IMR-90 (cell line): Measurements from ENCODE around the gene KCNIP1. TPM values are rescaled to one million over a fixed set of nuclear protein-coding genes. Genes with fewer than 3 reads are reported as not detected.

Experiments
- ATAC-seq: fragments of 200-7000 bp; cut with Tn5 transposase; 2 replicates; pipeline ENCODE4 v1.9.1; 2020; ENCODE audit warnings: low read depth, mild to moderate bottlenecking, moderate library complexity
- BruUV-seq: library from RNA; stranded (reverse); fragments of 400-500 nt; replicated peaks from 2 replicates; lab custom pipeline; 2021; lab: Mats Ljungman, UMichigan
- CTCF ChIA-PET: fragments of 300-600 bp; formaldehyde crosslinking; extraction: SDS; loops from one replicate; lab custom pipeline; 2021; ENCODE audit warnings: antibody characterized with exemption; lab: Yijun Ruan, JAX
- POLR2A ChIA-PET: fragments of 300-600 bp; sonication (Branson Sonifier 250); formaldehyde crosslinking; loops from one replicate; lab custom pipeline; 2022; ENCODE audit warnings: antibody characterized with exemption; ENCODE audit not compliant: unreplicated experiment; lab: Charles Lee
- DNase-seq: peaks from one replicate; pipeline ENCODE4 v3.0.0; 2013
- H2AFZ ChIP-seq: replicated peaks from 2 replicates; pipeline ENCODE3; 2013; ENCODE audit warnings: low read length, mild to moderate bottlenecking; ENCODE audit not compliant: poor library complexity
- H2AK5ac ChIP-seq: 2 replicates; pipeline ENCODE4 v1.6.1; 2013; ENCODE audit warnings: low read depth, low read length, inconsistent platforms
- H2AK9ac ChIP-seq: replicated peaks from 2 replicates; pipeline ENCODE3; 2013; ENCODE audit warnings: mild to moderate bottlenecking, low read depth, low read length, moderate library complexity; ENCODE audit not compliant: poor library complexity
- H2BK120ac ChIP-seq: 2 replicates; pipeline ENCODE4 v1.6.1; 2013; ENCODE audit warnings: low read depth, low read length, inconsistent platforms
- H2BK15ac ChIP-seq: 3 replicates; pipeline ENCODE4 v1.6.1; 2013; ENCODE audit warnings: low read depth, low read length, inconsistent platforms
- H2BK20ac ChIP-seq: 2 replicates; pipeline ENCODE4 v1.6.1; 2013; ENCODE audit warnings: low read depth, mild to moderate bottlenecking, inconsistent platforms, low read length, moderate library complexity
- H2BK5ac ChIP-seq: 2 replicates; pipeline ENCODE4 v1.6.1; 2013; ENCODE audit warnings: mild to moderate bottlenecking, low read depth, low read length, inconsistent platforms; ENCODE audit not compliant: poor library complexity, severe bottlenecking
- H3K14ac ChIP-seq: replicated peaks from 2 replicates; pipeline ENCODE4 v1.6.1; 2013; ENCODE audit warnings: low read depth, low read length, inconsistent platforms
- H3K18ac ChIP-seq: 2 replicates; pipeline ENCODE4 v1.6.1; 2013; ENCODE audit warnings: low read depth, low read length, control low read depth
- H3K23ac ChIP-seq: 2 replicates; pipeline ENCODE4 v1.6.1; 2013; ENCODE audit warnings: low read depth, low read length, inconsistent platforms
- H3K27ac ChIP-seq: 2 replicates; pipeline ENCODE4 v1.5.1; 2013; ENCODE audit warnings: mild to moderate bottlenecking, control low read depth, low read length; ENCODE audit not compliant: insufficient read depth
- H3K27me3 ChIP-seq: 2 replicates; pipeline ENCODE4 v1.6.1; 2013; ENCODE audit warnings: low read length; ENCODE audit not compliant: control insufficient read depth, insufficient read depth
- H3K36me3 ChIP-seq: 2 replicates; pipeline ENCODE4 v1.6.1; 2013; ENCODE audit warnings: low read length, mixed read lengths; ENCODE audit not compliant: control insufficient read depth, insufficient read depth
- H3K4ac ChIP-seq: 2 replicates; pipeline ENCODE4 v1.6.1; 2013; ENCODE audit warnings: low read depth, low read length, inconsistent platforms
- H3K4me1 ChIP-seq: 2 replicates; pipeline ENCODE4 v1.6.1; 2013; ENCODE audit warnings: low read length, mixed read lengths; ENCODE audit not compliant: control insufficient read depth, insufficient read depth
- H3K4me2 ChIP-seq: 2 replicates; pipeline ENCODE4 v1.6.1; 2013; ENCODE audit warnings: low read depth, mild to moderate bottlenecking, control low read depth, low read length, moderate library complexity
- H3K4me3 ChIP-seq: 2 replicates; pipeline ENCODE4 v1.5.1; 2013; ENCODE audit warnings: low read depth, mild to moderate bottlenecking, control low read depth, low read length, moderate library complexity; ENCODE audit not compliant: insufficient read depth
- H3K56ac ChIP-seq: 2 replicates; pipeline ENCODE4 v1.6.1; 2013; ENCODE audit warnings: low read length, inconsistent platforms; ENCODE audit not compliant: insufficient read depth; ENCODE audit errors: extremely low read depth
- H3K79me1 ChIP-seq, 2 experiments: 2 replicates each; pipeline ENCODE4 v1.6.1; 2013; ENCODE audit warnings: low read length in 2 of 2, inconsistent platforms in 1 of 2, low read depth in 1 of 2
- H3K9ac ChIP-seq: 2 replicates; pipeline ENCODE4 v1.6.1; 2013; ENCODE audit warnings: low read depth, low read length, control low read depth
- H3K9me1 ChIP-seq: 2 replicates; pipeline ENCODE4 v1.6.1; 2013; ENCODE audit warnings: low read length, inconsistent platforms; ENCODE audit not compliant: insufficient read depth
- H3K9me3 ChIP-seq: 2 replicates; pipeline ENCODE4 v1.6.1; 2013; ENCODE audit warnings: low read length; ENCODE audit not compliant: control insufficient read depth, insufficient read depth
- H4K20me1 ChIP-seq: 2 replicates; pipeline ENCODE4 v1.6.1; 2013; ENCODE audit warnings: low read length, inconsistent platforms; ENCODE audit not compliant: insufficient read depth
- H4K5ac ChIP-seq: 2 replicates; pipeline ENCODE4 v1.6.1; 2013; ENCODE audit warnings: mild to moderate bottlenecking, low read depth, low read length, control low read depth
- H4K8ac ChIP-seq, 2 experiments: 2 replicates each; pipeline ENCODE4 v1.6.1; 2013; ENCODE audit warnings: low read depth in 2 of 2, low read length in 2 of 2, control low read depth in 1 of 2, inconsistent platforms in 1 of 2
- H4K91ac ChIP-seq: 2 replicates; pipeline ENCODE4 v1.6.1; 2013; ENCODE audit warnings: low read depth, low read length, inconsistent platforms; ENCODE audit not compliant: insufficient read depth
- BHLHE40 ChIP-seq: fragments of 150-350 bp; IDR thresholded peaks from 2 replicates; pipeline ENCODE4 v1.6.1; 2016; ENCODE audit warnings: mild to moderate bottlenecking, low read depth, low read length
- CEBPB ChIP-seq: IDR thresholded peaks from 2 replicates; pipeline ENCODE4 v1.6.1; 2012; ENCODE audit warnings: low read depth, low read length, improper control_type of control experiment
- CHD1 ChIP-seq: IDR thresholded peaks from 2 replicates; pipeline ENCODE4 v1.6.1; 2012; ENCODE audit warnings: low read depth, low read length, improper control_type of control experiment
- FOS ChIP-seq: fragments of 150-350 bp; IDR thresholded peaks from 2 replicates; pipeline ENCODE4 v1.6.1; 2016; ENCODE audit warnings: low read depth, low read length
- MAFK ChIP-seq: IDR thresholded peaks from 2 replicates; pipeline ENCODE4 v1.6.1; 2012; ENCODE audit warnings: low read depth, low read length, improper control_type of control experiment
- MAZ ChIP-seq: IDR thresholded peaks from 2 replicates; pipeline ENCODE4 v1.6.1; 2012; ENCODE audit warnings: low read depth, mild to moderate bottlenecking, low read length, improper control_type of control experiment, moderate library complexity, borderline replicate concordance
- MXI1 ChIP-seq: IDR thresholded peaks from 2 replicates; pipeline ENCODE4 v1.6.1; 2012; ENCODE audit warnings: low read depth, mild to moderate bottlenecking, low read length, moderate library complexity, borderline replicate concordance
- NFE2L2 ChIP-seq: fragments of 150-350 bp; IDR thresholded peaks from 2 replicates; pipeline ENCODE4 v1.6.1; 2016; ENCODE audit warnings: low read depth, mild to moderate bottlenecking, low read length
- POLR2A ChIP-seq: IDR thresholded peaks from 2 replicates; pipeline ENCODE4 v1.6.1; 2012; ENCODE audit warnings: mild to moderate bottlenecking, low read depth, low read length
- RAD21 ChIP-seq: IDR thresholded peaks from 2 replicates; pipeline ENCODE4 v1.6.1; 2012; ENCODE audit warnings: low read length, improper control_type of control experiment
- RCOR1 ChIP-seq: IDR thresholded peaks from 2 replicates; pipeline ENCODE4 v1.6.1; 2012; ENCODE audit warnings: mild to moderate bottlenecking, low read length, improper control_type of control experiment; ENCODE audit not compliant: insufficient replicate concordance
- RFX5 ChIP-seq: IDR thresholded peaks from 2 replicates; pipeline ENCODE4 v1.8.0; 2012; ENCODE audit warnings: low read depth, mild to moderate bottlenecking, low read length, moderate library complexity
- SMC3 ChIP-seq: fragments of 150-350 bp; IDR thresholded peaks from 2 replicates; pipeline ENCODE4 v1.6.1; 2016; ENCODE audit warnings: low read depth, mild to moderate bottlenecking, antibody characterized with exemption, low read length, moderate library complexity
- WGBS, 2 experiments: methylation state at CpG; one replicate each; pipeline versions ENCODE4 v1.1.5 to v1.1.7; 2013; ENCODE audit warnings: missing lambda C conversion rate in 2 of 2; ENCODE audit not compliant: insufficient read length in 1 of 2; ENCODE audit errors: extremely low coverage in 2 of 2; 5-methylcytosine and 5-hydroxymethylcytosine counted together
- dilution Hi-C: fragments of 300-500 bp; cut with HindIII; formaldehyde crosslinking; loops from one replicate; pipeline ENCODE4 v1.14.3; 2018; ENCODE audit warnings: low sequenced_read_pairs; ENCODE audit not compliant: unreplicated experiment
- in situ Hi-C: fragments of 300-500 bp; cut with MboI; formaldehyde crosslinking; loops from 3 replicates; pipeline ENCODE4 v1.14.3; 2019; ENCODE audit warnings: low sequenced_read_pairs, inconsistent platforms, mixed read lengths
- intact Hi-C: fragments of 100-400 bp; cut with micrococcal nuclease; formaldehyde crosslinking; loops from 2 replicates; pipeline ENCODE4 v1.10.0; 2022
- polyA plus RNA-seq, 3 experiments: library from polyadenylated mRNA; depleted of rRNA; stranded (reverse); fragments of >200 nt; gene quantifications; 2 replicates each; pipeline ENCODE4 v1.2.3, GENCODE V29; 2012; ENCODE audit warnings: low replicate concordance in 1 of 3
- total RNA-seq: library from RNA; depleted of rRNA; stranded (reverse); fragments of >200 nt; gene quantifications from 2 replicates; pipeline ENCODE4 v1.2.3, GENCODE V29; 2012
- TF ChIP-seq, protein P1 (sequence below): conservative IDR thresholded peaks from 2 replicates; pipeline ENCODE4 v1.5.1; 2012; ENCODE audit warnings: mild to moderate bottlenecking, low read depth, low read length, improper control_type of control experiment
- TF ChIP-seq, protein P2 (sequence below): fragments of 150-350 bp; IDR thresholded peaks from 2 replicates; pipeline ENCODE4 v1.6.1; 2017; ENCODE audit warnings: mild to moderate bottlenecking, antibody characterized with exemption, low read length, low read depth
- TF ChIP-seq, protein P3 (sequence below): fragments of 150-350 bp; IDR thresholded peaks from 2 replicates; pipeline ENCODE4 v1.6.1; 2016; ENCODE audit warnings: low read depth, mild to moderate bottlenecking, low read length, moderate library complexity, borderline replicate concordance

KCNIP1 gene
- total and polyA plus RNA-seq, 2 of the 4 experiments (the other 2 are of a cell fraction): not detected

DNA sequence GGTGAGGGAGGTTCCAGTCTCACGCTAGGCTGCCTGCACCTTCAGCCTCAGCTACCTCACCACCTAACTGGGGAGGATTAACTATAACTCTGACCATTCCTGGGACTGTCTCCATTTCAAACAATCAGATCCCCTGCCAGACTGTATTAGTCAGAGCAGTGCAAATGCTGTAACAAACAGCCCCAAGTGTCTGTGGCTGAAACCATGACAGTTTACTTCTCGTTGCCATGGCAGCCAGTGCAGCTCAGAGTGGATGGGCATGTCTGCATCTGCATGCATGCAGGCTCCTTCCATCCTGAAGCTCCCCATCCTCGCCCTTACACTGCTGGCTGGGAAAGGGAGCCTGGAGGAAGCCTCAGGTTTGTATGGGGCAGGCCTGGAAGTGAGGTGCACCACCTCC, 86.7 kb downstream of the KCNIP1 start:
- no TSS peak for BruUV-seq
- Histone ChIP-seq H3K9me1 (no peaks in the 10 kb centered on the region), H3K14ac (no peak overlapping the region), H2BK5ac (no peak overlapping the region), H4K8ac (no peak overlapping the region), H3K36me3 (no peaks in the 10 kb centered on the region), H3K79me1 (no peaks in the 10 kb centered on the region), H3K4ac (no peak overlapping the region), H3K18ac (no peak overlapping the region), H3K9me3 (no peaks in the 10 kb centered on the region), H3K4me3 (no peak overlapping the region), H3K4me1 (no peaks in the 10 kb centered on the region), H3K23ac (no peak overlapping the region), H3K56ac (no peak overlapping the region), H2BK120ac (no peak overlapping the region), H2BK20ac (no peak overlapping the region), H3K27me3 (no peaks in the 10 kb centered on the region; the same call in 1 of the 2 replicates), H2AK9ac (no peak overlapping the region), H3K4me2 (no peak overlapping the region), H4K5ac (no peak overlapping the region), H2BK15ac (no peak overlapping the region), H3K9ac (no peak overlapping the region), H3K27ac (no peak overlapping the region), H2AK5ac (no peak overlapping the region), H4K91ac (no peak overlapping the region), H2AFZ (no peak overlapping the region), H4K20me1 (no peaks in the 10 kb centered on the region)
- intact Hi-C loops: no loop called here
- ATAC-seq (no peak), DNase-seq (no peak)
- ChIA-PET POLR2A (no interaction called here), CTCF (no interaction called here)
- in situ Hi-C loops: no loop called here
- WGBS, 2 experiments: no CpG with 5 or more reads among the region's 3 CpGs
- TF ChIP-seq POLR2A (no peak), MAFK (no peak), RFX5 (no peak), FOS (no peak), RCOR1 (no peak), MXI1 (no peak), MAZ (no peak), RAD21 (no peak), SMC3 (no peak), CEBPB (no peak), NFE2L2 (no peak), BHLHE40 (no peak), CHD1 (no peak)
- TF ChIP-seq, protein P1, sequence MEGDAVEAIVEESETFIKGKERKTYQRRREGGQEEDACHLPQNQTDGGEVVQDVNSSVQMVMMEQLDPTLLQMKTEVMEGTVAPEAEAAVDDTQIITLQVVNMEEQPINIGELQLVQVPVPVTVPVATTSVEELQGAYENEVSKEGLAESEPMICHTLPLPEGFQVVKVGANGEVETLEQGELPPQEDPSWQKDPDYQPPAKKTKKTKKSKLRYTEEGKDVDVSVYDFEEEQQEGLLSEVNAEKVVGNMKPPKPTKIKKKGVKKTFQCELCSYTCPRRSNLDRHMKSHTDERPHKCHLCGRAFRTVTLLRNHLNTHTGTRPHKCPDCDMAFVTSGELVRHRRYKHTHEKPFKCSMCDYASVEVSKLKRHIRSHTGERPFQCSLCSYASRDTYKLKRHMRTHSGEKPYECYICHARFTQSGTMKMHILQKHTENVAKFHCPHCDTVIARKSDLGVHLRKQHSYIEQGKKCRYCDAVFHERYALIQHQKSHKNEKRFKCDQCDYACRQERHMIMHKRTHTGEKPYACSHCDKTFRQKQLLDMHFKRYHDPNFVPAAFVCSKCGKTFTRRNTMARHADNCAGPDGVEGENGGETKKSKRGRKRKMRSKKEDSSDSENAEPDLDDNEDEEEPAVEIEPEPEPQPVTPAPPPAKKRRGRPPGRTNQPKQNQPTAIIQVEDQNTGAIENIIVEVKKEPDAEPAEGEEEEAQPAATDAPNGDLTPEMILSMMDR: no peak
- TF ChIP-seq, protein P2, sequence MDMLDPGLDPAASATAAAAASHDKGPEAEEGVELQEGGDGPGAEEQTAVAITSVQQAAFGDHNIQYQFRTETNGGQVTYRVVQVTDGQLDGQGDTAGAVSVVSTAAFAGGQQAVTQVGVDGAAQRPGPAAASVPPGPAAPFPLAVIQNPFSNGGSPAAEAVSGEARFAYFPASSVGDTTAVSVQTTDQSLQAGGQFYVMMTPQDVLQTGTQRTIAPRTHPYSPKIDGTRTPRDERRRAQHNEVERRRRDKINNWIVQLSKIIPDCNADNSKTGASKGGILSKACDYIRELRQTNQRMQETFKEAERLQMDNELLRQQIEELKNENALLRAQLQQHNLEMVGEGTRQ: no peak
- TF ChIP-seq, protein P3, sequence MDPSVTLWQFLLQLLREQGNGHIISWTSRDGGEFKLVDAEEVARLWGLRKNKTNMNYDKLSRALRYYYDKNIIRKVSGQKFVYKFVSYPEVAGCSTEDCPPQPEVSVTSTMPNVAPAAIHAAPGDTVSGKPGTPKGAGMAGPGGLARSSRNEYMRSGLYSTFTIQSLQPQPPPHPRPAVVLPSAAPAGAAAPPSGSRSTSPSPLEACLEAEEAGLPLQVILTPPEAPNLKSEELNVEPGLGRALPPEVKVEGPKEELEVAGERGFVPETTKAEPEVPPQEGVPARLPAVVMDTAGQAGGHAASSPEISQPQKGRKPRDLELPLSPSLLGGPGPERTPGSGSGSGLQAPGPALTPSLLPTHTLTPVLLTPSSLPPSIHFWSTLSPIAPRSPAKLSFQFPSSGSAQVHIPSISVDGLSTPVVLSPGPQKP: no peak
- dilution Hi-C loops: no loop called here
